Limb (tissue), 2 donors: ENCODE results near the gene GZMM.

Experiments
- DNase-seq, 2 donors: peaks; one replicate each; pipeline ENCODE4 v3.0.0-alpha.2; 2016; ENCODE audit errors: extremely low spot score in 2 of 2

The GZMM gene

DNA sequence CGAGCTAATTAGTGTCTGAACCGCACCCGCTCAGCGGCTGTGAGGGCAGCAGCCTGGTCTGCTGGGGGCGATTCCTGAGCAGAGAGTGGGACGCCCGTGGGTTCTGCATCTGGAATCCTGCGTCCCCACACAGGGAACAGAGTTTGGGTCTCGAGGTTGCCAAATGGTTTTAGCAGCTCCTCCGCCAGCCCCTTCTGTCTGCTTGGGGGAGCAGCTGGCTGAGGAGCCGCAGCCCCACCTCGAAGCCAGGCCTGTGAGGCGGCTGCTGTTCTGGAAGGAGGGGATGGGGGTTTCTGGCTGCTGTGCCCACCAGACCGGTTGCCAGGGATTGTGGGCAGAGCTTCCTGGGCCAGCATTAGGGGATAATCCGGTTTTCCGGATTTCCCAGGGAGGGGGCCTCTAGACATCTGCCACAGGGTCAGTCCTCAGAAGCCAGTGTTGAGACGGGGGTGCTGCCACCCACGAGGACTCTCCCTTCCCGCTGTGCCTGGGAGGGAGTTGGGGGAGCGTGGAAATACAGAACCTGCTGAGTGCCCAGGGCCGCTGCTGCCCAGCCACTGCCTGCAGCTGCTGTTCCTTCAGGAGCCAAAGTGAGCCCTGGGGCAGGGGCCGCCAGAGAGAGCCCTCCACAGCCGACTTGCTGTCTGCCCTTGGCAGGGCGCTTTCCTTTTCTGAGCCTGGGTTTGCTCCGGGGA is 10.3 kb upstream of the GZMM start:
- no peak for DNase-seq

DNA sequence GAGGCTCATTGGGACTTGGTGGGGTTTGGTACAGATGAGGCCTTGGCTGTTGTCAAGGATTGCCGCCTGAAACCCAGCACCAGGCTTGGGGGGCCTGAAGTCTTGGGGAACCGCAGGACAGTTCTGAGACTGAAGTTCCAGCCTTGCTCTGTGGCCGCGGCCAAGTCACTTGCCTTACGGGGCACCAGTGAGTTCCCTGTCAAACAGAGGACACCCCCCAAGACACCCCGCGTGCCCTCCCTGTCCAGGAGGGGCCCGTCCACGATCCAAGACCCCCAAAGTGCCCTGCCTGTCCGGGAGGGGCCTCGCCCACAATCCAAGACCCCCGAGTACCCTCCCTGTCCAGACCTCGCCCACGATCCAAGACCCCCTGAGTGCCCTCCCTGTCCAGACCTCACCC is 9.8 kb upstream of the GZMM start:
- no peak for DNase-seq

DNA sequence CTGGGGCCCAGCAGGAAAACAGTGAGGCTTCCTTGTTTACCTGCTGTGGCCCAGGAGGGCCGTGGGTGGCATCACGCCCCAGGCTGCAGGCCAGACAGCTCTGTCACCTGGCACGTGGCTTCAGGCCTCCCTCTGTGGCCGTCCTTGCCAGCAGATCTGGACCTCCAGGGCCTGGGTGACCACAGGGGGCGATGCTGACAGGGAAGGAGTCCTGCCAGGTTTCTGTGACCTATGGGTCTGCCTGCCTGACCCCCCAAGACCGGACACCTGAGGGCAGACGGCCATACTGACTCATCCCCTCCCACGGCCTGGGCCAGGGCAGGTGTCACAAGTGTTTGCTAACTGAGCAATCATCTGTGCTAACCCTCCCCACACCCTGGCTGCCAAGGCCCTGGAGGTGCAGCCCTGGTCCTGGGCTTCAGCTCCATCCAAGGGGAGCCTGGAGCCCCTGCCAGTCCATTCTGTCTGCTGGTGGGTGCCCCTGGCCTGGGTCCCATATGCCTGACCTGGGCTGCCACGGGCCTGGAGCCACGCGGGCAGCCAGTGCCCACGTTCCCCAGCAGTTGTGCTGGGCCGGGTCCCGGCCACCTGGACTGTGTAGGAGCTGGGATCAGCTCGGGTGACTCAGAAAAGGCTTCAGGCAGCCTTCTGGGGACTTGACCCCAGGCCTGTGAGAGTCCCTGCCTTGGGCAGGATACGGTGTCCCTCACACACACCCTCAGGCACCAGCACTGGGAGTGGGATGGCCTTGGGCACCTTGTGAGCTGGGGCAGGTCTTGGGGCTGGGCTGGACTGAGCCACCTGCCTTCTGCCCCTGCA is 8.6 kb upstream of the GZMM start:
- no peak for DNase-seq

DNA sequence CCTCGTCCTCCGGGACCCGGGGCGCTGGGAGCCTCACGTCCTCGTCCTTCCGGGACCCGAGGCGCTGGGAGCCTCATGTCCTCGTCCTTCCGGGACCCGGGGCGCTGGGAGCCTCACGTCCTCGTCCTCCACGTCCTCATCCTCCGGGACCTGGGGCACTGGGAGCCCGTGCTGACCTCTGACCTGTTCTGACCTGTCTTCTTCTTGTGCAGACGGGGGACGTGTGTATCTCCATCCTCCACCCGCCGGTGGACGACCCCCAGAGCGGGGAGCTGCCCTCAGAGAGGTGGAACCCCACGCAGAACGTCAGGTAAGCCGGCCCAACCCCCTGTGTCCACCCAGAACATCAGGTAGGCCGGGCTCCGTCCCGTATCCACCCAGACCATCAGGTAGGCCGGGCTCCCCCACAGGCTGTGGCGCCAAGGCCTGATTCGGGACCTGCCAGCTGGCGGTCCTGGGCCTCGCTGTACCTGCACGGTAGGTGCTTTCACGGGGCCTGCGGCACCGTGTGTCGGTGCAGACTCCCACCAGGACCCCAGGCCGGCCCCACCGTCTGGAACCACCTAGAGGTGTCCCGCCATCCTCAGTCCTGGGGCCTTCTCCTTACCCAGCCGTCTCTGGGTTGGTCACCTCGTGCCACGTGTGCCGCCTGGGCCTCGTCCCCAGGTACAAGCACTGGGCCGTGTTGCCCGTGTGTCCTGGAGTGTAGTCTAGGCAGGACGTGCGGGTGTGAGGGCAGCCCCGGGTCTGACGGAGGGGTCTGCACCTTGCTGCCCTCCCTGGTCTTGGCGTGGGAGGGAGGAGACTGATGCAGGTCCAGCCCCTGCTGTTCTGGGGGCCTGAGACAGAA is 7.6 kb upstream of the GZMM start:
- DNase-seq = no peak

DNA sequence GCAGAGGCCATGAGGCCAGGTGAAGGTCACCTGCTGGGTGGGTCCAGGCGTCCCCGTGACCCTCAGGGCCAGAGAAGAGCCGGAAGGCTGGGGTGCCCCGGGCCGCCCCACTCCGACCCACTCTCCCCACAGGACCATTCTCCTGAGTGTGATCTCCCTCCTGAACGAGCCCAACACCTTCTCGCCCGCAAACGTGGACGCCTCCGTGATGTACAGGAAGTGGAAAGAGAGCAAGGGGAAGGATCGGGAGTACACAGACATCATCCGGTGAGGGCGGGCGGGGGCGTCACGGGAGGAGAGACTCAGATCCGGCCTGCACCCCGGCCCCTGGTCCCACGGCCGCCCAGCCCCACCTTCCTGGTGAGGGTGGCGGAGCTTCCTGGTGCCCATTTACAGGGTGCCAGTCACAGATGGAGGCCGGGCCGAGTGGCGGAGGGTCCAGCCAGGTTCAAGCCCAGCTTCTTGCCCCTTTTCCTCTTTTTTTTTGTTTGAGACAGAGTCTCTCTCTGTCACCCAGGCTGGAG is 6.9 kb upstream of the GZMM start:
- DNase-seq = no peak

DNA sequence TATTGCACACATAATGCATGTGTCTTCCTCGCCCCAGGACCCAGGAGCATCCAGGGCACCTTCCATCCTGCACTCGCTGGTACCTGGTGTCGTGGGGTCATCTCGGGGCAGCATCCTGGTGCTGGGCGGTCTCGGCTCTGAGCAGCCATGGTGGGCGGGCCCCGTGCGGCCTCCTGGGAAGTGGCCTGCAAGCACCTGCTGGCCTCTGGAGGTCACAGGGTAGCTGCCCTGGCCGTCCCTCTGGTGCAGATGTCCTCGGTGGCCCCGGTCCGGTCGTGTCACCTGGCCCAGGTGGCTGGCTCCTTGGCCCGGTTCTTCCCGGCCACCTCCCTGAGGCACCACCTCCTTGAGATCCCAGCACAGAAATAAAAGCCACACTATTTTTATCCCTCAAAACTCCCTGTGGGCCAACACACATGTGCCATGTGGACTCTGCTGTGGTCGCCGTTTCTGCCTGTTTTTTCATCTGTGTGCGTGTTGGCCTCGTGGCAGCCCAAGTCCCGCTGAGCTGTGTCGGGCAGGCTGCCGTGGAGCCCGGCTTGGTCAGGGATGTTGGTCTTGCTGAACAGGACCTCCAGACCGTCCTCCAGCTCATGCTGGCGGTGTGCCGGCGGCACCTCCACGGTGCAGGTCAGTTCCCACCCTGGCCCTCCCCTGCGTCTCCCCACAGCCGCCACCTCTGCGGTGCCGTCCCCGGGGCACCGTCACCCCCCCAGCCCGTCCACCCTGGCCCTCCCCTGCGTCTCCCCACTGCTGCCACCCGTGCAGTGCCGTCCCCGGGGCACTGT is 5.0 kb upstream of the GZMM start:
- no peak for DNase-seq

DNA sequence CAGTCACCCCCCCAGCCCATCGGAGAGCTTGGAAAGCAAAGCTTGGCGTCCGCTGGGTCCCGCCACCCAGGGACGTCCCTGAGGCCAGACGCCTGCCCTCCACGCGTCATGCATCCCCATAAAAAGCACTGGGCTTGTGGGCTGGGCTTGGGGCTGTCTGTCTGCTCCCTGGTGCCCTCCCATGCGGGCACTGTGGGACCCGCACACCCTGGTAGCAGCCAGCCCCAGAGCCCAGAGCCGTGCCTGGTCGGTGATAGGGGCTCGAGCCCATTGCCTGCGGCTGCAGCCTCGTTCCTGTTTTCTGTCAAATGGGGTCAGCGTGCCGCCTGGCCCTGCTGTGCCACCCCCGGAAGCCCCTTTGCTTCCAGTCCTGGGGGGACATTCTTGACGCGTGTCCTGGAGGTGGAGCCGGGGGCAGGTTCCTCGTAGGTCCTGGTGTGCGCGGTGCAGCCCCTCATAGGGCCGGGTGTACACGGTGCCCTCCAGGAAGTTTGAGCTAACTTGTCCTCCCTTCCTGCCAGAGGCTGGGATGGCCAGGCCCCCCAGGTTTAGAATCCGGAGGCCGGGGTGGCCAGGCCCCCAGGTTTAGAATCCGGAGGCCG is 4.3 kb upstream of the GZMM start:
- no peak for DNase-seq

DNA sequence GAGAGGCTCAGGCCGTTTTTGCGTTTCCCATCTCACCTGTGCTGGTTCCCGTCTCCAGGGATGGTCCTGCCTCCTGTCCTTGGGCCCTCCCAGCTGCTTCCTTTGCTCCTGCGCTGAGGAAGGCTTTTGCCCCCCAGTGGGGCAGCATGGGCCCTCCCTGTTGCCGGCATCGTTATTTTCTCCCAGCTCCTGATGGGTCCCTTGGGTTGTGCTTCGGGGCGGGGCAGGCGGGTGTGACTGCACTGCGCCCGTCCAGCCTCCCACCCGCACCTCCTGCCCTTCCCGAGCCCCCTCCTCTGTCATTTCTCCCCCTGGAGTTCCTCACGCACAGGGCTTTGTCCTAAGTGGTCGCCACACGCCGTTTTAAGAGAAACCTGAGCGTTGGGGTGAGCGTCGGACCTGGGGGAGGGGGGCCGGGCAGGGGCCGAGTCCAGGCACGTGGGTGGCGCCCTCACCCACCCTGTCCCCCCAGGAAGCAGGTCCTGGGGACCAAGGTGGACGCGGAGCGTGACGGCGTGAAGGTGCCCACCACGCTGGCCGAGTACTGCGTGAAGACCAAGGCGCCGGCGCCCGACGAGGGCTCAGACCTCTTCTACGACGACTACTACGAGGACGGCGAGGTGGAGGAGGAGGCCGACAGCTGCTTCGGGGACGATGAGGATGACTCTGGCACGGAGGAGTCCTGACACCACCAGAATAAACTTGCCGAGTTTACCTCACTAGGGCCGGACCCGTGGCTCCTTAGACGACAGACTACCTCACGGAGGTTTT is 2.8 kb upstream of the GZMM start:
- peak in 1 of 2 donors; percentile 26 for DNase-seq

DNA sequence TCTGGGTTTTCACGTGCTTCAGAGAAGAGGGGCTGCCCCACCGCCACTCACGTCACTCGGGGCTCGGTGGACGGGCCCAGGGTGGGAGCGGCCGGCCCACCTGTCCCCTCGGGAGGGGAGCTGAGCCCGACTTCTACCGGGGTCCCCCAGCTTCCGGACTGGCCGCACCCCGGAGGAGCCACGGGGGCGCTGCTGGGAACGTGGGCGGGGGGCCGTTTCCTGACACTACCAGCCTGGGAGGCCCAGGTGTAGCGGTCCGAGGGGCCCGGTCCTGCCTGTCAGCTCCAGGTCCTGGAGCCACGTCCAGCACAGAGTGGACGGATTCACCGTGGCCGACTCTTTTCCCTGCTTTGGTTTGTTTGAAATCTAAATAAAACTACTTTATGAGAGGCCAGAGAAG is 2.2 kb upstream of the GZMM start:
- peak in 1 of 2 donors; percentile 24 for DNase-seq

DNA sequence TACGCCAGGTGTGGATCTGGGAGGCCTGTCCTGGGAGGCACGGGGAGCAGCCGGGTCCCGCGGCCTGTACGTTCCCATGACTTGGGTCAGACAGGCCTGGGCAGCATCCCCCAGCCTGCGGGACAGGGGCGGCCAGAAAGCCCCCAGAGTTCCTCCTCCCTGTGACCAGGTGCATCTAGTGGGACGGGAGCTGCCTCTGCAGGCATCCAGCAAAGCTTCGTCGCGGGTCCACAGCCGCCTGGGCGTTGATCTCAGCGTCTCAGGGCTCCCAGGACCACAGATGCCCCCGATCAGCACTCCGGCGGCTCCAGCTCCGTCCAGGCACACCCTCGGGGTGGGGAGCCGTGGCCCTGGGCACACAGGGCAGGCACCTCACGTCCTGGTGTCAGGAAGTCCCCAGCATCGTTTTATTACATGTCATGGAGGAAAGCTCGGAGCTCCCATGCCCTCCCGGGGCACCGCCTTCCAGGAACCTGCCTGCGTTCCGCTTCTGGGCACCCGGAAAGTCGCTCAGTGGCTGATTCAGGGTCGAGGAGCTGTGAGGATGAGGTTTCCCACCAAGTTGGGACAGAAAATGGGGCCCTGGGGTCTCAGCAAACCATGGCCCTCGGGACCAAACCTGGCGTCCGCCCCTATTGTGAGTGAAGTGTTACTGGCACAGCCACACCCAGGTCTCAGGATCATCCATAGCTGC is 1.5 kb upstream of the GZMM start:
- no peak for DNase-seq

DNA sequence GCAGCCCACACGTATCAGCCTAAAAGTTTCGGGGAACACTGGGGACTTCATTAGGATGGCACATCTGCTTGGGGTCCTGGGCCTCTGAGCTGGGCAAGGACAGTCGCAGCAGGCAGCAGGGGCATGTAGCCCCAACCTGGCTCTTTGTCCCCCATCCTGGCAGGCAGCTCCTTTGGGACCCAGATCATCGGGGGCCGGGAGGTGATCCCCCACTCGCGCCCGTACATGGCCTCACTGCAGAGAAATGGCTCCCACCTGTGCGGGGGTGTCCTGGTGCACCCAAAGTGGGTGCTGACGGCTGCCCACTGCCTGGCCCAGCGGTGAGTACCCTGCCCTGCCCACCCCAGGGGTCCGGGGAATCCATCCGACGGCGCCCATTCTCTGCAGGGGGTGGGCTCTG is 3.3 kb downstream of the GZMM start:
- peak in 1 of 2 donors; percentile 26 for DNase-seq

DNA sequence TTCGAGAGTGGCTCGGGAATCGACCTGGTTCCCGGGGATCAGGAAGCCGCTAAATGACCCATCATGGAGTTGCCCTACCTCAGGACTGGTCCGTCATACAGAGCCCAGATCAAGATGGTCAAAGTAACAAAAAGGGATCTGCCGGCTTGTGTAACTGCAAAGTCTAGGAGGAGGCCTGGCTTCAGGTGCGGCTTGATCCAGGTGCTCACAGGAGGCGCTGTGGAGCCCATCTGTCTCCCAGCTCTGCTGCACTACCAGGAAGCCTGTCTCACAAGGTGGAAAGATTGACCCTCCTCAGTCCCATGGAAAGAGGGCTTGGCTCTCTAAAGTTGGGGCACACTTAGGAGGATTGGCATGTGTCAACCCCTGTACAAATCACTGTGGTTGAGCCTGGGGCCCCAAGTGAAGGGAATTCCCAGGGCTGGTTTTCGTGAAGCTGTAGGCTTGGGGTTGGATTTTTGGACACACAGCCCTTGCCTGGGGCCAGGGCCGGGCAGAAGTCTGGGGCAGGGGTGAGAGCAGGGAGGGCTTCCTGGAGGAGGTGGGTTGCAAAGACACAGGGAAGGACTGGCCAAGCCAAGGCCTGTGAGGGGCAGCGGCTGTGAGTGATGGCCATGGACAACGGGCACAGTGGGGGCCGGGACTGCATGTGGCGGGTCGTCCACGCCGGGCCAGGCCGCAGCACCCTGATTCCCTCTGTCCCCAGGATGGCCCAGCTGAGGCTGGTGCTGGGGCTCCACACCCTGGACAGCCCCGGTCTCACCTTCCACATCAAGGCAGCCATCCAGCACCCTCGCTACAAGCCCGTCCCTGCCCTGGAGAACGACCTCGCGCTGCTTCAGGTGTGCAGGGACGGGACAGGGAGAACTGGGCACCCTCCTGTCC is 4.2 kb downstream of the GZMM start:
- DNase-seq = peak in 1 of 2 donors; percentile 26

DNA sequence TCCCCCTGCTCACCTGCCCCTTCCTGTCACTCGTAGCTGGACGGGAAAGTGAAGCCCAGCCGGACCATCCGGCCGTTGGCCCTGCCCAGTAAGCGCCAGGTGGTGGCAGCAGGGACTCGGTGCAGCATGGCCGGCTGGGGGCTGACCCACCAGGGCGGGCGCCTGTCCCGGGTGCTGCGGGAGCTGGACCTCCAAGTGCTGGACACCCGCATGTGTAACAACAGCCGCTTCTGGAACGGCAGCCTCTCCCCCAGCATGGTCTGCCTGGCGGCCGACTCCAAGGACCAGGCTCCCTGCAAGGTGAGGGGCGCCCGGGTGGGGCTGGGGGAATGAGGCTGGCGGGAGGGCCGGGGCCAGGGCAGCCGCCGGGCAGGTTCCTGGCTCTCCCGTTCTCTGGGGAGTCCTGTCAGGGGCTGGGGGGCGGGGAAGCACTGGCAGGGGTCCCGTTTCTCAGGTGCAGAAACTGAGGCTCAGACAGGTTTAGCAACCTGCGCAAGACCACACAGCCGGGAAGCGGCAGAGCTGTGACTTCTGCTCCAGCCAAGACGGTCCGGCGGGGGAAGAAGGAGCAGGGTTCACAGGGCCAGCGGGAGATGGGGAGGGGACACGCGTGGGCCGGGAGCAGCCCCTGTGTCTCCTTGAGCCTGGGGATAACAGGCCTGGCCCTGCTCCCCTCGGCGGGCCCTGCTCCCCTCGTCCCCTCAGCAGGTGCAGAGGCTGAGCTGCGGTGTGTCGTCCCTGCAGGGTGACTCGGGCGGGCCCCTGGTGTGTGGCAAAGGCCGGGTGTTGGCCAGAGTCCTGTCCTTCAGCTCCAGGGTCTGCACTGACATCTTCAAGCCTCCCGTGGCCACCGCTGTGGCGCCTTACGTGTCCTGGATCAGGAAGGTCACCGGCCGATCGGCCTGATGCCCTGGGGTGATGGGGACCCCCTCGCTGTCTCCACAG is 5.3 kb downstream of the GZMM start:
- DNase-seq = peak in 1 of 2 donors; percentile 27

DNA sequence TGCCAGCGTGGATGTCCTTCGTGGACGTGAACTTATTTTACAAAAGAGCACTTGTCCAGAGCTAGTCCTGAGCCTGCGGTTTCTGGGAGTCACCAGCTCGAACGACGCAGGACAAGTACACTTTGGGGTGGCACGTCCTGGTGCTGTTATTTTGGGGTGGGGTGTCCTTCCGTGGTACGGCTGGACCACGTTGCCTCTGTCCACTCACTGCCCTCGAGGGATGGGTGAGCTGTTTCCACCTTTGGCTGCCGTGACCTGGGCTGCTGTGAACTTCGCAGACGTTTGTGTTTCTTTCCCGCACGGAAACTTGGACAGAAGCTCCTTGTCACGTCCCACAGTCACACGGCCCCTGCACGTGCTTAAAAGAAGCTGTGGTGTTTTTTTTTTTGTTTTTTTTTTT is 11.0 kb downstream of the GZMM start:
- DNase-seq = no peak

DNA sequence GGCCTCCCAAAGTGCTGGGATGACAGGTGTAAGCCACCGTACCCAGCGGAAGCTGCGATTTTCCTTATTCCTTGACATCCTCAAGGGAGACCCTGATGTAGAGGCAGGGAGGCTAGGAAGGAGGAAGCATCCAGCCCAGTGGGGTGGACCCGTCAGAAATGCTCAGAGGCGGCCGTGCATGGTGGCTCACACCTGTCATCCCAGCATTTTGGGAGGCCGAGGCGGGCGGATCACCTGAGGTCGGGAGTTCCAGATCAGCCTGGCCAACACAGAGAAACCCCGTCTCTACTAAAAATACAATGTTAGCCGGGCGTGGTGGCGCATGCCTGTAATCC is 11.6 kb downstream of the GZMM start:
- no peak for DNase-seq

DNA sequence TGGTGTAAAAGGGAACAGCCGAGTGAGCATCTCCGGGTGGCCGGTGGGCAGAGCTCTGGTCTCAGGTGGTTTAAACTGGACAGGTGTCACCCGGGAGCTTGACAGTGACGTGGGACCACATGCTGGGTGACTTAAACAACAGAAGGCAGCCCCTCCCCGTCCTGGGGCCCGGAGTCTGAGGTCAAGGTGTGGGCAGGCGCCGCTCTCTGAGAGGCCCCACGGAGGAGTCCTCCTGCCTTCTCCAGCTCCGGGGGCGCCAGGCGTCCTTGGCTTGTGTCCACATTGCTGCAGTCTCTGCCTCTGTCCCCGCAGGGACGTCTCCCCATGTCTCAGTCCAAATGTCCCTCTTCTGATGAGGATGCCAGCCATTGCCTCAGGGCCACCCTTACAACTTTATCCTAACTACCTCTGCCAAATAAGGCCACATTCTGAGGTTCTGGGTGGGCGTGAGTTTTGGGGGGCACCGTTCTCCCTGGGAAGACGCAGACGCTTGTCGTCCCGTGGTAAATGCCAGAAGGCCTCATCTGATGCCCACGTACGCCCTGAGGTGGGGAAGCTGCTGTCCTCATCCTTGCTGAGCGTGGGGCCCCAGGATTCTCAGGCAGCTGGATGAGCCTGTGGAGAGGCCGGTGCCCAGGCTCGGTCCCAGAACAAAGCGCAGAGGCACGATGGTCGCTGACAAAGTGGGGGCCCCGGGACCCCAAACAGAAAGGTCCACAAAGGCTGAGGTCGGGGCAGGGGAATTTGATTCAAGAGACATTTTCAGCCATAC is 12.9 kb downstream of the GZMM start:
- peak in 1 of 2 donors; percentile 23 for DNase-seq
